ENCODE measurements around the gene GRHL1. TPM values are rescaled to one million over a fixed set of nuclear protein-coding genes. Genes with fewer than 3 reads are reported as not detected.

The GRHL1 gene
- polyA plus RNA-seq, 1 donor (not counting 4 experiments of a cell fraction or from before 2014, with no cell fraction given): 7.8 TPM

- no peak for TF ChIP-seq CTCF (optimal IDR thresholded peaks at IDR 0.05 in 1 of 3, IDR thresholded peaks at IDR 0.05 in 1 of 3, conservative IDR thresholded peaks at IDR 0.05 in 1 of 3; ENCODE audit: extremely low read depth in 1 of 3, insufficient read depth in 2 of 3, low read length in 3 of 3)
- no peak for TF ChIP-seq EZH2 (IDR thresholded peaks at IDR 0.05; ENCODE audit: low read length)
- H3K4me1 ChIP-seq (ENCODE audit: control insufficient read depth, extremely low read depth, insufficient read depth, low read length): peaks cover 20% of the 10 kb centered on the region
- no peaks in the 10 kb centered on the region for H3K36me3 ChIP-seq (ENCODE audit: control insufficient read depth in 2 of 2, extremely low read depth in 1 of 2, insufficient read depth in 2 of 2, low read length in 2 of 2)
- no peak overlapping the region for H3K9ac ChIP-seq (ENCODE audit: control insufficient read depth, extremely low read depth, insufficient read depth, low read length)
- H3K27ac ChIP-seq (ENCODE audit: control insufficient read depth, insufficient read depth, low read length): no peak overlapping the region
- no peaks in the 10 kb centered on the region for H3K9me1 ChIP-seq (ENCODE audit: control insufficient read depth, extremely low read depth, insufficient read depth, low read length)
- FAIRE-seq (no peak), DNase-seq (ENCODE audit: low read depth, low spot score) (no peak)
- no peak overlapping the region for H2AFZ ChIP-seq (ENCODE audit: control insufficient read depth, low read length)
- H3K9me3 ChIP-seq (ENCODE audit: control insufficient read depth, low read depth, low read length): no peaks in the 10 kb centered on the region
- H3K4me2 ChIP-seq (ENCODE audit: control insufficient read depth, extremely low read depth, insufficient read depth, low read depth, low read length): no peak overlapping the region
- dilution Hi-C loops (cut with MboI; ENCODE audit: extremely low pct_ligation_motif_present, low sequenced_read_pairs): no loop called here
- H3K79me2 ChIP-seq (ENCODE audit: control insufficient read depth, insufficient read depth, low read length): no peaks in the 10 kb centered on the region
- no peak overlapping the region for H3K4me3 ChIP-seq (ENCODE audit: control insufficient read depth in 2 of 3, extremely low read depth in 1 of 3, insufficient read depth in 2 of 3, low read depth in 1 of 3, low read length in 3 of 3)
- H4K20me1 ChIP-seq (ENCODE audit: control insufficient read depth, extremely low read depth, insufficient read depth, low read length): no peaks in the 10 kb centered on the region
- no peaks in the 10 kb centered on the region for H3K27me3 ChIP-seq (ENCODE audit: control insufficient read depth, extremely low read depth, insufficient read depth, low read length)
Observed at GRCh38 chr2:9972621-9973479, 21.4 kb downstream of the GRHL1 start.

DNA sequence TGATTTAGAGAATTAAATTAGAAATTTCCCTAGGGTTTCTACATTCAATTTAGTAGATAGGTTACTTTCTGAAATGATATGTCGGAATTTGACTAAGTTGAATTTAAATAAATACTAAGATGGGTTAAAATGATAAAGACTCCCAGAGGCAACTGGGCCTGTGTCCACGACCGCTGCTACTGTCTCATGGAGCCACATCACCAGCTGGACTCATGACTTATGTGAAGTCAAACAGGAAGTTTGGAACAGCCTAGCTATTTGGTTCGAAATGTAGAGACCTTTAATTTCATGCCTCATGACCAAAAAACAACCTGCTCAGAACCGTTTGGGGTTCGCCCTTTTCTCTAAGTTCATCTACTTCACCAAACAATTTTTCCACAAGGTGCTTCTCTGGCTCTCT, 22.2 kb downstream of the GRHL1 start:
- peaks cover 20% of the 10 kb centered on the region for H3K4me1 ChIP-seq (ENCODE audit: control insufficient read depth, extremely low read depth, insufficient read depth, low read length)

More for the DNA sequence above, 22.2 kb downstream of the GRHL1 start:
- dilution Hi-C loops (cut with MboI; ENCODE audit: extremely low pct_ligation_motif_present, low sequenced_read_pairs): no loop called here
- no peak overlapping the region for H3K4me2 ChIP-seq (ENCODE audit: control insufficient read depth, extremely low read depth, insufficient read depth, low read depth, low read length)
- no peak overlapping the region for H2AFZ ChIP-seq (ENCODE audit: control insufficient read depth, low read length)
- no peaks in the 10 kb centered on the region for H3K9me1 ChIP-seq (ENCODE audit: control insufficient read depth, extremely low read depth, insufficient read depth, low read length)
- FAIRE-seq (no peak), DNase-seq (ENCODE audit: low read depth, low spot score) (no peak)
- no peaks in the 10 kb centered on the region for H3K27me3 ChIP-seq (ENCODE audit: control insufficient read depth, extremely low read depth, insufficient read depth, low read length)
- H3K4me3 ChIP-seq (ENCODE audit: control insufficient read depth in 2 of 3, extremely low read depth in 1 of 3, insufficient read depth in 2 of 3, low read depth in 1 of 3, low read length in 3 of 3): no peak overlapping the region
- H3K9me3 ChIP-seq (ENCODE audit: control insufficient read depth, low read depth, low read length): no peaks in the 10 kb centered on the region
- no peak for TF ChIP-seq EZH2 (IDR thresholded peaks at IDR 0.05; ENCODE audit: low read length)
- TF ChIP-seq CTCF (optimal IDR thresholded peaks at IDR 0.05 in 1 of 3, IDR thresholded peaks at IDR 0.05 in 1 of 3, conservative IDR thresholded peaks at IDR 0.05 in 1 of 3; ENCODE audit: extremely low read depth in 1 of 3, insufficient read depth in 2 of 3, low read length in 3 of 3): no peak
- H3K9ac ChIP-seq (ENCODE audit: control insufficient read depth, extremely low read depth, insufficient read depth, low read length): no peak overlapping the region
- H3K27ac ChIP-seq (ENCODE audit: control insufficient read depth, insufficient read depth, low read length): no peak overlapping the region
- H4K20me1 ChIP-seq (ENCODE audit: control insufficient read depth, extremely low read depth, insufficient read depth, low read length): no peaks in the 10 kb centered on the region
- no peaks in the 10 kb centered on the region for H3K79me2 ChIP-seq (ENCODE audit: control insufficient read depth, insufficient read depth, low read length)
- H3K36me3 ChIP-seq (ENCODE audit: control insufficient read depth in 2 of 2, extremely low read depth in 1 of 2, insufficient read depth in 2 of 2, low read length in 2 of 2): no peaks in the 10 kb centered on the region
